SK-N-SH treated with all-trans-retinoic acid at 6 μM for 48 hours (cell line): ENCODE measurements around the gene ZNF69.
"Not testable (repeated sequence)": the region's sequence is repeated elsewhere in the genome, so short reads cannot be mapped to it uniquely, and the experiment has no call there.

Experiments used
- ATAC-seq: fragments of 200-7000 bp; cut with Tn5 transposase; 3 replicates; pipeline ENCODE4 v1.9.1; 2020; ENCODE audit warnings: mild to moderate bottlenecking, moderate library complexity
- BACH2 ChIP-seq: fragments of 250-450 bp; sonication (Bioruptor Pico); IDR thresholded peaks from 2 replicates; pipeline ENCODE4 v1.9.0; 2021; ENCODE audit warnings: mild to moderate bottlenecking, borderline replicate concordance
- CREB5 ChIP-seq: fragments of 250-450 bp; sonication (Bioruptor Pico); IDR thresholded peaks from 2 replicates; pipeline ENCODE4 v1.5.1; 2020; ENCODE audit warnings: low read depth, mild to moderate bottlenecking, moderate library complexity
- CSDC2 ChIP-seq: fragments of 250-450 bp; sonication (Bioruptor Pico); IDR thresholded peaks from 2 replicates; pipeline ENCODE4 v1.5.0; 2020; ENCODE audit warnings: mild to moderate bottlenecking, moderate library complexity
- ESRRG ChIP-seq: fragments of 250-450 bp; sonication (Bioruptor Pico); IDR thresholded peaks from 2 replicates; pipeline ENCODE4 v1.6.1; 2021; ENCODE audit warnings: mild to moderate bottlenecking
- GLIS3 ChIP-seq: fragments of 250-450 bp; sonication (Bioruptor Pico); IDR thresholded peaks from 2 replicates; pipeline ENCODE4 v1.5.0; 2020; ENCODE audit warnings: mild to moderate bottlenecking, moderate library complexity
- ISL1 ChIP-seq: fragments of 250-450 bp; sonication (Bioruptor Pico); IDR thresholded peaks from 2 replicates; pipeline ENCODE4 v2.1.2; 2022; ENCODE audit warnings: mild to moderate bottlenecking, moderate library complexity
- PPARA ChIP-seq: fragments of 250-450 bp; sonication (Bioruptor Pico); IDR thresholded peaks from 2 replicates; pipeline ENCODE4 v1.5.0; 2020; ENCODE audit warnings: mild to moderate bottlenecking, borderline replicate concordance
- RARB ChIP-seq: fragments of 250-450 bp; sonication (Bioruptor Pico); IDR thresholded peaks from 2 replicates; pipeline ENCODE4 v1.8.0; 2021; ENCODE audit warnings: mild to moderate bottlenecking, moderate library complexity
- SNAI2 ChIP-seq: fragments of 250-450 bp; sonication (Bioruptor Pico); IDR thresholded peaks from 2 replicates; pipeline ENCODE4 v1.5.0; 2020; ENCODE audit warnings: mild to moderate bottlenecking, moderate library complexity
- TCF4 ChIP-seq: fragments of 250-450 bp; sonication (Bioruptor Pico); IDR thresholded peaks from 2 replicates; pipeline ENCODE4 v1.8.0; 2021; ENCODE audit warnings: mild to moderate bottlenecking, moderate library complexity, borderline replicate concordance
- TOX ChIP-seq: fragments of 250-450 bp; sonication (Bioruptor Pico); IDR thresholded peaks from 2 replicates; pipeline ENCODE4 v1.8.0; 2021; ENCODE audit warnings: mild to moderate bottlenecking, moderate library complexity, borderline replicate concordance
- TSHZ2 ChIP-seq: fragments of 250-450 bp; sonication (Bioruptor Pico); IDR thresholded peaks from 2 replicates; pipeline ENCODE4 v1.5.0; 2020; ENCODE audit warnings: mild to moderate bottlenecking, moderate library complexity
- ZC3H10 ChIP-seq: fragments of 250-450 bp; sonication (Bioruptor Pico); IDR thresholded peaks from 2 replicates; pipeline ENCODE4 v1.5.1; 2021; ENCODE audit warnings: mild to moderate bottlenecking, moderate library complexity
- ZFP3 ChIP-seq: fragments of 250-450 bp; sonication (Bioruptor Pico); IDR thresholded peaks from 2 replicates; pipeline ENCODE4 v1.5.0; 2020; ENCODE audit warnings: mild to moderate bottlenecking, moderate library complexity
- ZNF565 ChIP-seq: fragments of 450-650 bp; formaldehyde crosslinking; conservative IDR thresholded peaks from 2 replicates; pipeline ENCODE4 v1.5.0; 2020; ENCODE audit warnings: low read depth, mild to moderate bottlenecking, moderate library complexity
- ZNF70 ChIP-seq: fragments of 450-650 bp; formaldehyde crosslinking; IDR thresholded peaks from 2 replicates; pipeline ENCODE4 v1.5.0; 2020; ENCODE audit warnings: mild to moderate bottlenecking, moderate library complexity
- ZNF8 ChIP-seq: fragments of 450-650 bp; formaldehyde crosslinking; IDR thresholded peaks from 2 replicates; pipeline ENCODE4 v1.5.0; 2020; ENCODE audit warnings: mild to moderate bottlenecking, moderate library complexity
- TF ChIP-seq, protein P1 (sequence below): fragments of 250-450 bp; sonication (Bioruptor Pico); IDR thresholded peaks from 2 replicates; pipeline ENCODE4 v1.5.1; 2021; ENCODE audit warnings: mild to moderate bottlenecking, moderate library complexity
- TF ChIP-seq, protein P2 (sequence below): fragments of 250-450 bp; sonication (Bioruptor Pico); IDR thresholded peaks from 2 replicates; pipeline ENCODE4 v1.8.0; 2020; ENCODE audit warnings: mild to moderate bottlenecking, moderate library complexity, borderline replicate concordance
- TF ChIP-seq, protein P3 (sequence below): fragments of 250-450 bp; sonication (Bioruptor Pico); IDR thresholded peaks from 2 replicates; pipeline ENCODE4 v1.8.0; 2021; ENCODE audit warnings: low read depth, mild to moderate bottlenecking, moderate library complexity, borderline replicate concordance

The ZNF69 gene

DNA sequence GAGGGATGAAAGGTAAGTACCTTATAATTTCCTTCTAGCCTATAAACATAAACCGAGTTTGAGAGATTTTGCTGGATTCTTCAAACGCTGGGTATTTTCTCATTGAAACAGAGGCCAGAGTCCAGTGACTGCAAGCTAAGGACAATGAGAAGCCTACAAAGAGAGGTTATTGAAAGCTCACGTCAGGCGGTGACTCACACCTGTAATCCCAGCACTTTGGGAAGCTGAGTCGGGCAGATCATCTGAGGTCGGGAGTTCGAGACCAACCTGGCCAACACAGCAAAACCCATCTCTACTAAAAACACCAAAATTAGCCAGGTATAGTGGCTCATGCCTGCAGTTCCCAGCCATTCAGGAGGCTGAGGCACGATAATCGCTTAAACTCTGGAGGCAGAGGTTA is 15.0 kb upstream of the ZNF69 start:
- ATAC-seq = no peak
- TF ChIP-seq, protein P1, sequence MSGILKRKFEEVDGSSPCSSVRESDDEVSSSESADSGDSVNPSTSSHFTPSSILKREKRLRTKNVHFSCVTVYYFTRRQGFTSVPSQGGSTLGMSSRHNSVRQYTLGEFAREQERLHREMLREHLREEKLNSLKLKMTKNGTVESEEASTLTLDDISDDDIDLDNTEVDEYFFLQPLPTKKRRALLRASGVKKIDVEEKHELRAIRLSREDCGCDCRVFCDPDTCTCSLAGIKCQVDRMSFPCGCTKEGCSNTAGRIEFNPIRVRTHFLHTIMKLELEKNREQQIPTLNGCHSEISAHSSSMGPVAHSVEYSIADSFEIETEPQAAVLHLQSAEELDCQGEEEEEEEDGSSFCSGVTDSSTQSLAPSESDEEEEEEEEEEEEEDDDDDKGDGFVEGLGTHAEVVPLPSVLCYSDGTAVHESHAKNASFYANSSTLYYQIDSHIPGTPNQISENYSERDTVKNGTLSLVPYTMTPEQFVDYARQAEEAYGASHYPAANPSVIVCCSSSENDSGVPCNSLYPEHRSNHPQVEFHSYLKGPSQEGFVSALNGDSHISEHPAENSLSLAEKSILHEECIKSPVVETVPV (CRISPR knock-in tag) = no peak
- TF ChIP-seq TCF4 (CRISPR knock-in tag) (no peak), ESRRG (CRISPR knock-in tag) (no peak), CREB5 (no peak), ZFP3 (no peak), ISL1 (CRISPR knock-in tag) (no peak)
- TF ChIP-seq, protein P2, sequence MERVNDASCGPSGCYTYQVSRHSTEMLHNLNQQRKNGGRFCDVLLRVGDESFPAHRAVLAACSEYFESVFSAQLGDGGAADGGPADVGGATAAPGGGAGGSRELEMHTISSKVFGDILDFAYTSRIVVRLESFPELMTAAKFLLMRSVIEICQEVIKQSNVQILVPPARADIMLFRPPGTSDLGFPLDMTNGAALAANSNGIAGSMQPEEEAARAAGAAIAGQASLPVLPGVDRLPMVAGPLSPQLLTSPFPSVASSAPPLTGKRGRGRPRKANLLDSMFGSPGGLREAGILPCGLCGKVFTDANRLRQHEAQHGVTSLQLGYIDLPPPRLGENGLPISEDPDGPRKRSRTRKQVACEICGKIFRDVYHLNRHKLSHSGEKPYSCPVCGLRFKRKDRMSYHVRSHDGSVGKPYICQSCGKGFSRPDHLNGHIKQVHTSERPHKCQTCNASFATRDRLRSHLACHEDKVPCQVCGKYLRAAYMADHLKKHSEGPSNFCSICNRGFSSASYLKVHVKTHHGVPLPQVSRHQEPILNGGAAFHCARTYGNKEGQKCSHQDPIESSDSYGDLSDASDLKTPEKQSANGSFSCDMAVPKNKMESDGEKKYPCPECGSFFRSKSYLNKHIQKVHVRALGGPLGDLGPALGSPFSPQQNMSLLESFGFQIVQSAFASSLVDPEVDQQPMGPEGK (CRISPR knock-in tag) = no peak
- TF ChIP-seq, protein P3, sequence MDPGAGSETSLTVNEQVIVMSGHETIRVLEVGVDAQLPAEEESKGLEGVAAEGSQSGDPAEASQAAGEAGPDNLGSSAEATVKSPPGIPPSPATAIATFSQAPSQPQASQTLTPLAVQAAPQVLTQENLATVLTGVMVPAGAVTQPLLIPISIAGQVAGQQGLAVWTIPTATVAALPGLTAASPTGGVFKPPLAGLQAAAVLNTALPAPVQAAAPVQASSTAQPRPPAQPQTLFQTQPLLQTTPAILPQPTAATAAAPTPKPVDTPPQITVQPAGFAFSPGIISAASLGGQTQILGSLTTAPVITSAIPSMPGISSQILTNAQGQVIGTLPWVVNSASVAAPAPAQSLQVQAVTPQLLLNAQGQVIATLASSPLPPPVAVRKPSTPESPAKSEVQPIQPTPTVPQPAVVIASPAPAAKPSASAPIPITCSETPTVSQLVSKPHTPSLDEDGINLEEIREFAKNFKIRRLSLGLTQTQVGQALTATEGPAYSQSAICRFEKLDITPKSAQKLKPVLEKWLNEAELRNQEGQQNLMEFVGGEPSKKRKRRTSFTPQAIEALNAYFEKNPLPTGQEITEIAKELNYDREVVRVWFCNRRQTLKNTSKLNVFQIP (CRISPR knock-in tag) = no peak

DNA sequence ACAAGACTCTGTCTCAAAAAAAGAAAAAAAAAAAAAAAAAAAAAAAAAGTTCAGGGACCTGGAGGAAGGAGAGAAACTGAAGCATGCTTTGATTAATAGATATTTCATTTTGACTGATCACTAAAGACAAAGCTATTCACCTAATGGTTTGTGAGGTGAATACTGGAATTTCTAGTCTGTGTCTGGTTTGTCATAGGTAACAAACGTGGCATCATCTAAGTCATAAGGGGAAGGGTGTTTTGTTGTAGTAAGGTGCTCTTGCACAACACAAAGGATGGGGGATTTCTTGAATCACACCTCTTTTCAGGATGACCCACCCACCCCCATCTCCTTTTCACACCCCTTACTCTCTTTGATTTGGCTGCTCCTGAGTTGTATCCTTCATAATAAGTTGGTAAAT is 13.8 kb upstream of the ZNF69 start:
- no peak for ATAC-seq
- TF ChIP-seq ZC3H10 (CRISPR knock-in tag) (no peak), ZNF8 (no peak), RARB (CRISPR knock-in tag) (no peak), ZNF70 (no peak), CREB5 (no peak), ZFP3 (no peak), CSDC2 (CRISPR knock-in tag) (no peak), GLIS3 (CRISPR knock-in tag) (no peak), SNAI2 (CRISPR knock-in tag) (no peak), ZNF565 (no peak), BACH2 (CRISPR knock-in tag) (no peak), PPARA (CRISPR knock-in tag) (no peak), TOX (CRISPR knock-in tag) (no peak), TSHZ2 (CRISPR knock-in tag) (no peak)
- TF ChIP-seq, protein P1 (CRISPR knock-in tag) = no peak
- TF ChIP-seq, protein P3 (CRISPR knock-in tag) = no peak
- TF ChIP-seq, protein P2 (CRISPR knock-in tag) = no peak

- ATAC-seq = not testable (repeated sequence)
Measured at GRCh38 chr19:11879687-11880266, 7.8 kb upstream of the ZNF69 start.
